Activated naive CD4-positive, alpha-beta T cell treated with anti-CD3 and anti-CD28 coated beads for 36 hours (primary cell): ENCODE results near the gene ZNF334. TPM values are rescaled to one million over a fixed set of nuclear protein-coding genes. Genes with fewer than 3 reads are reported as not detected.
A peak's percentile ranks its signal among the peaks of the same experiment; 100 is the strongest.

Experiments used
- CTCF ChIA-PET: fragments of 350-600 bp; sonication (Branson Sonifier 250); formaldehyde crosslinking; loops from one replicate; lab custom pipeline; 2021; ENCODE audit warnings: antibody characterized with exemption; lab: Charles Lee
- DNase-seq: peaks from one replicate; pipeline ENCODE4 v3.0.0-alpha.2; 2020
- H3K27ac Mint-ChIP-seq: one replicate; pipeline ENCODE4 v1.8.0; 2021; ENCODE audit warnings: mild to moderate bottlenecking, mixed read lengths
- H3K27me3 Mint-ChIP-seq: one replicate; pipeline ENCODE4 v1.8.0; 2021; ENCODE audit warnings: low read depth, mixed read lengths
- H3K36me3 Mint-ChIP-seq: one replicate; pipeline ENCODE4 v1.8.0; 2021; ENCODE audit warnings: low read depth, mixed read lengths
- H3K4me1 Mint-ChIP-seq: one replicate; pipeline ENCODE4 v1.8.0; 2021; ENCODE audit warnings: low read depth, mixed read lengths
- H3K4me3 Mint-ChIP-seq: one replicate; pipeline ENCODE4 v1.8.0; 2021; ENCODE audit warnings: mild to moderate bottlenecking, moderate library complexity, mixed read lengths
- H3K9me3 Mint-ChIP-seq: one replicate; pipeline ENCODE4 v1.8.0; 2021; ENCODE audit warnings: mixed read lengths
- intact Hi-C: fragments of 100-400 bp; cut with micrococcal nuclease; formaldehyde crosslinking; loops from one replicate; pipeline ENCODE4 v1.15.1; 2023
- total RNA-seq, 2 experiments: library from RNA; stranded (reverse); gene quantifications; one replicate each; pipeline ENCODE4 v1.2.3, GENCODE V29; 2021

Gene ZNF334
- total RNA-seq, 2 experiments from 2014 or later: 1.7 to 2.1 TPM

GRCh38 chr20:46507760-46508407 is 5.5 kb downstream of the ZNF334 start:
- H3K36me3 Mint-ChIP-seq: peaks cover 10% of the 10 kb centered on the region
- no peak overlapping the region for H3K4me3 Mint-ChIP-seq
- CTCF ChIA-PET: no interaction called here
- H3K9me3 Mint-ChIP-seq: peaks cover 9% of the 10 kb centered on the region
- DNase-seq: peak; percentile 16
- peaks cover 48% of the 10 kb centered on the region for H3K27me3 Mint-ChIP-seq
- intact Hi-C loops: no loop called here
- H3K4me1 Mint-ChIP-seq: peaks cover 28% of the 10 kb centered on the region
- H3K27ac Mint-ChIP-seq: peak overlapping the region; percentile 48

- H3K4me3 Mint-ChIP-seq: no peak overlapping the region
- H3K4me1 Mint-ChIP-seq: peaks cover 21% of the 10 kb centered on the region
- no peak for DNase-seq
- intact Hi-C loops: no loop called here
- H3K27me3 Mint-ChIP-seq: peaks cover 34% of the 10 kb centered on the region
- CTCF ChIA-PET: interaction anchor here (1.1 kb wide), 1 partner anchor 11 kb away, joined by 3 read pairs; no protein-coding TSS in a partner anchor
- H3K9me3 Mint-ChIP-seq: peaks cover 31% of the 10 kb centered on the region
- no peak overlapping the region for H3K27ac Mint-ChIP-seq
- H3K36me3 Mint-ChIP-seq: peaks cover 20% of the 10 kb centered on the region
These were observed 7.9 kb downstream of the ZNF334 start for GRCh38 chr20:46505506-46505905.

- DNase-seq: no peak
- Mint-ChIP-seq H3K27me3 (peaks cover 32% of the 10 kb centered on the region), H3K4me1 (no peaks in the 10 kb centered on the region), H3K4me3 (no peak overlapping the region), H3K9me3 (peaks cover 36% of the 10 kb centered on the region), H3K36me3 (peaks cover 17% of the 10 kb centered on the region), H3K27ac (no peak overlapping the region)
- CTCF ChIA-PET: no interaction called here
- intact Hi-C loops: no loop called here
These were observed 11.4 kb downstream of the ZNF334 start for GRCh38 chr20:46501961-46502360.

- CTCF ChIA-PET: no interaction called here
- H3K36me3 Mint-ChIP-seq: peaks cover 17% of the 10 kb centered on the region
- DNase-seq: no peak
- no peak overlapping the region for H3K27ac Mint-ChIP-seq
- H3K27me3 Mint-ChIP-seq: peaks cover 34% of the 10 kb centered on the region
- H3K4me3 Mint-ChIP-seq: no peak overlapping the region
- H3K9me3 Mint-ChIP-seq: peaks cover 36% of the 10 kb centered on the region
- intact Hi-C loops: no loop called here
- no peaks in the 10 kb centered on the region for H3K4me1 Mint-ChIP-seq
These were observed 11.9 kb downstream of the ZNF334 start for GRCh38 chr20:46501337-46501942.

- CTCF ChIA-PET: interaction anchor here (1.1 kb wide), 1 partner anchor 11 kb away, joined by 3 read pairs; no protein-coding TSS in a partner anchor
- Mint-ChIP-seq H3K36me3 (no peaks in the 10 kb centered on the region), H3K9me3 (no peaks in the 10 kb centered on the region), H3K4me3 (no peak overlapping the region), H3K27ac (no peak overlapping the region), H3K27me3 (peaks cover 38% of the 10 kb centered on the region), H3K4me1 (no peaks in the 10 kb centered on the region)
- intact Hi-C loops: no loop called here
- DNase-seq: no peak
These were observed 19.3 kb downstream of the ZNF334 start for GRCh38 chr20:46494077-46494476.

- Mint-ChIP-seq H3K27ac (no peak overlapping the region), H3K36me3 (no peaks in the 10 kb centered on the region), H3K9me3 (no peaks in the 10 kb centered on the region), H3K4me3 (no peak overlapping the region), H3K4me1 (no peaks in the 10 kb centered on the region), H3K27me3 (peaks cover 31% of the 10 kb centered on the region)
- CTCF ChIA-PET: no interaction called here
- no peak for DNase-seq
- intact Hi-C loops: no loop called here
These were observed 22.0 kb downstream of the ZNF334 start for GRCh38 chr20:46491354-46491753.

GRCh38 chr20:46488451-46488850 is 24.9 kb downstream of the ZNF334 start:
- Mint-ChIP-seq H3K27ac (no peak overlapping the region), H3K27me3 (peaks cover 44% of the 10 kb centered on the region), H3K36me3 (no peaks in the 10 kb centered on the region), H3K9me3 (no peaks in the 10 kb centered on the region), H3K4me1 (no peaks in the 10 kb centered on the region), H3K4me3 (no peak overlapping the region)
- DNase-seq: no peak
- CTCF ChIA-PET: no interaction called here
- intact Hi-C loops: no loop called here

GRCh38 chr20:46487628-46488027 is 25.7 kb downstream of the ZNF334 start:
- intact Hi-C loops: no loop called here
- Mint-ChIP-seq H3K36me3 (no peaks in the 10 kb centered on the region), H3K27ac (no peak overlapping the region)

GRCh38 chr20:46485431-46485830 is 27.9 kb downstream of the ZNF334 start:
- peaks cover 34% of the 10 kb centered on the region for H3K27me3 Mint-ChIP-seq
- no peaks in the 10 kb centered on the region for H3K36me3 Mint-ChIP-seq
- no peaks in the 10 kb centered on the region for H3K4me1 Mint-ChIP-seq
- DNase-seq: no peak
- CTCF ChIA-PET: interaction anchor here (0.8 to 1.3 kb wide), 4 partner anchors 16 to 195 kb away, joined by 3 to 4 read pairs (median 4); no protein-coding TSS in a partner anchor
- intact Hi-C loops: no loop called here
- H3K9me3 Mint-ChIP-seq: no peaks in the 10 kb centered on the region
- H3K4me3 Mint-ChIP-seq: no peak overlapping the region
- no peak overlapping the region for H3K27ac Mint-ChIP-seq

More at GRCh38 chr20:46487628-46488027, 25.7 kb downstream of the ZNF334 start:
- DNase-seq: no peak
- CTCF ChIA-PET: no interaction called here
- H3K4me3 Mint-ChIP-seq: no peak overlapping the region
- no peaks in the 10 kb centered on the region for H3K4me1 Mint-ChIP-seq
- no peaks in the 10 kb centered on the region for H3K9me3 Mint-ChIP-seq
- H3K27me3 Mint-ChIP-seq: peaks cover 43% of the 10 kb centered on the region

- CTCF ChIA-PET: interaction anchor here (0.8 to 1.3 kb wide), 4 partner anchors 15 to 195 kb away, joined by 3 to 4 read pairs (median 4); no protein-coding TSS in a partner anchor
- Mint-ChIP-seq H3K27me3 (peaks cover 35% of the 10 kb centered on the region), H3K36me3 (no peaks in the 10 kb centered on the region), H3K4me1 (no peaks in the 10 kb centered on the region), H3K4me3 (no peak overlapping the region), H3K27ac (no peak overlapping the region), H3K9me3 (no peaks in the 10 kb centered on the region)
- DNase-seq: no peak
- intact Hi-C loops: no loop called here
These were observed 28.4 kb downstream of the ZNF334 start for GRCh38 chr20:46484954-46485353.

GRCh38 chr20:46483879-46484278 is 29.5 kb downstream of the ZNF334 start:
- no peak for DNase-seq
- intact Hi-C loops: no loop called here
- no peaks in the 10 kb centered on the region for H3K4me1 Mint-ChIP-seq
- no peak overlapping the region for H3K4me3 Mint-ChIP-seq
- CTCF ChIA-PET: no interaction called here
- H3K9me3 Mint-ChIP-seq: no peaks in the 10 kb centered on the region
- H3K27me3 Mint-ChIP-seq: peaks cover 33% of the 10 kb centered on the region
- H3K27ac Mint-ChIP-seq: no peak overlapping the region
- H3K36me3 Mint-ChIP-seq: no peaks in the 10 kb centered on the region

GRCh38 chr20:46482864-46483263 is 30.5 kb downstream of the ZNF334 start:
- H3K9me3 Mint-ChIP-seq: no peaks in the 10 kb centered on the region

GRCh38 chr20:46477640-46478039 is 35.7 kb downstream of the ZNF334 start:
- H3K4me3 Mint-ChIP-seq: no peak overlapping the region
- no peak for DNase-seq
- H3K4me1 Mint-ChIP-seq: no peaks in the 10 kb centered on the region
- H3K9me3 Mint-ChIP-seq: no peaks in the 10 kb centered on the region
- H3K36me3 Mint-ChIP-seq: no peaks in the 10 kb centered on the region
- intact Hi-C loops: no loop called here
- H3K27ac Mint-ChIP-seq: no peak overlapping the region
- peaks cover 16% of the 10 kb centered on the region for H3K27me3 Mint-ChIP-seq
- CTCF ChIA-PET: no interaction called here

More at GRCh38 chr20:46482864-46483263, 30.5 kb downstream of the ZNF334 start:
- no peaks in the 10 kb centered on the region for H3K36me3 Mint-ChIP-seq
- DNase-seq: no peak
- H3K4me1 Mint-ChIP-seq: no peaks in the 10 kb centered on the region
- no peak overlapping the region for H3K27ac Mint-ChIP-seq
- H3K27me3 Mint-ChIP-seq: peaks cover 30% of the 10 kb centered on the region
- no peak overlapping the region for H3K4me3 Mint-ChIP-seq
- CTCF ChIA-PET: no interaction called here
- intact Hi-C loops: no loop called here
